Ovary (tissue), 9 donors: ENCODE results near the gene RERE. TPM values are rescaled to one million over a fixed set of nuclear protein-coding genes. Genes with fewer than 3 reads are reported as not detected.

Source experiments
- DNase-seq, 5 donors: peaks; one replicate each; pipeline ENCODE4 v3.0.0-alpha.2; 2019 to 2020
- H3K27ac ChIP-seq, 2 donors: fragments of 200-600 bp; one replicate each; pipeline versions ENCODE4 v1.5.1 to v1.8.0; 2019 to 2022
- H3K27me3 ChIP-seq: fragments of 200-600 bp; one replicate; pipeline ENCODE4 v1.8.0; 2022
- H3K36me3 ChIP-seq: fragments of 200-600 bp; sonication (generic); one replicate; pipeline ENCODE4 v1.5.1; 2019
- H3K4me1 ChIP-seq: one replicate; pipeline ENCODE4 v1.8.1; 2013; ENCODE audit warnings: mild to moderate bottlenecking, moderate library complexity; ENCODE audit not compliant: insufficient read depth
- H3K4me3 ChIP-seq: fragments of 200-600 bp; sonication (generic); one replicate; pipeline ENCODE4 v1.5.1; 2017
- H3K9me3 ChIP-seq, 2 donors: fragments of 200-600 bp in 1 of 2; sonication (generic) in 1 of 2; one replicate each; pipeline versions ENCODE4 v1.5.1 to v1.8.1; 2013 to 2019; ENCODE audit warnings: mild to moderate bottlenecking in 1 of 2, moderate library complexity in 1 of 2
- CTCF ChIP-seq, 3 donors: fragments of 450-650 bp in 2 of 3; fragments of 200-600 bp in 1 of 3; IDR thresholded peaks; one replicate each; pipeline versions ENCODE4 v1.5.1 to v1.8.0; 2016 to 2022; ENCODE audit warnings: antibody characterized with exemption in 3 of 3, mild to moderate bottlenecking in 1 of 3
- EP300 ChIP-seq: sonication (generic); formaldehyde crosslinking; IDR thresholded peaks from one replicate; pipeline ENCODE4 v1.6.1; 2017; ENCODE audit warnings: antibody characterized with exemption
- POLR2A ChIP-seq: fragments of 450-650 bp; IDR thresholded peaks from one replicate; pipeline ENCODE4 v1.6.1; 2017; ENCODE audit warnings: antibody characterized with exemption, mild to moderate bottlenecking, moderate library complexity
- WGBS, 3 donors: extraction: QIAGEN DNeasy Blood & Tissue Kit in 1 of 3; methylation state at CpG; one replicate each; pipeline versions ENCODE4 v1.1.5 to v1.1.7; 2013 to 2017; 5-methylcytosine and 5-hydroxymethylcytosine counted together
- intact Hi-C, 4 donors: fragments of 100-400 bp; cut with DNase I; formaldehyde crosslinking; loops; one replicate each; pipeline versions ENCODE4 v1.11.0 to v1.15.1; 2022 to 2023
- polyA plus RNA-seq, 2 donors: library from polyadenylated mRNA; stranded (reverse); fragments of 200-250 nt in 1 of 2; fragments of 350-450 nt in 1 of 2; fragmentation: Illumina TruSeq in 1 of 2; extraction: RNeasy Lipid Tissue Mini Kit (QIAGEN cat#74804) in 1 of 2; gene quantifications; one replicate each; pipeline ENCODE4 v1.2.3, GENCODE V29; 2013 to 2014
- total RNA-seq, 7 donors: library from RNA; depleted of rRNA in 2 of 7; stranded (reverse); fragments of >200 nt in 2 of 7; fragmentation: NEBNext Ultra II Directional in 3 of 7; extraction: Animal tissue kit (Norgen Biotek cat#: 25700) in 3 of 7; gene quantifications; one replicate each; pipeline versions ENCODE4 v1.1.0 to v1.2.4, GENCODE V29; 2016 to 2023
- donor health status: DM: no; HTN: no; CAD: no; lungs with moderate emphysema.
- donor health status: DM: no; HTN: no; CAD: no.
- donor health status: Bipolar disorder and iron deficiency.
- donor health status: DM: yes; HTN: yes; CAD: no.
- donor health status: DM: no; HTN: no; CAD: no.
- donor health status: DM: yes; HTN: yes; CAD: no.

RERE gene
- total and polyA plus RNA-seq, 9 donors = 36.7 to 119 (median 114) TPM

DNA sequence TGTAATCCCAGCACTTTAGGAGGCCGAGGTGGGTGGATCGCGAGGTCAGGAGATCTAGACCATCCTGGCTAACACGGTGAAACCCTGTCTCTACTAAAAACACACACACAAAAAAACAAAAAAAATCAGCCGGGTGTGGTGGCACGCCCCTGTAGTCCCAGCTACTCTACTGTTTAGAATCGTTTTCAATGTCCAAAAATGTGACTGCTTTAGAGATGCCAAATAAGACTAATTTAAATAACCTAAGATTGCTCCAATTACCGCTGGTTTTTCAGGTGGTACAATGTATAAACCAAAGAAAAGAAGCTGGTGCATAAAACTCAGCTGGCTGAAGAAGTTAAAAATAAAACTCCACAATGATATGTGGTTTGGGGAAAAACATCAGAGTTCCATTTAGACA lies 132.0 kb downstream of the RERE start:
- WGBS, 3 donors = 72 to 85% (median 83%) methylated on average over 8 of the region's 8 CpGs
- Histone ChIP-seq H3K36me3 (no peaks in the 10 kb centered on the region), H3K4me1 (peaks cover 10% of the 10 kb centered on the region)

DNA sequence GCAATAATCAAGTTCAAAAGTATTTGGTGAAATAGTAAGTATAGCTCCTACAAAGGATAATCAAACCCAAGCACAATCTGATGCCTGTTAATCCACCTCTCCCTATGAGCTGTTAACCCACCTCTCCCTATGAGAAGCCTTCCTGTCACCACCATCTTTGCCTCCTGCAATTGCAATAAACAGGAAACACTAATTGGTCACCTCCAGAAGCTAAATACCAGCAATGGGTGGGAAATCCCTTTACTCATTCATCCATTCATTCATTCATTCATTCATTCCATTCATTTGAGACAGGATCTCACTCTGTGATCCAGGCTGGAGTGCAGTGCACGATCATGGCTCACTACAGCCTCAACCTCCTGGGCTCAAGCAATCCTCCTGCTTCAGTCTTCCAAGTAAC lies 132.8 kb downstream of the RERE start:
- no peak for DNase-seq
- WGBS, 3 donors = 97 to 100% (median 100%) methylated on average over 1 of the region's 1 CpG
- TF ChIP-seq CTCF (IDR thresholded peaks at IDR 0.05) (no peak), EP300 (no peak), POLR2A (no peak)
- Histone ChIP-seq H3K4me3 (no peak overlapping the region), H3K27me3 (no peaks in the 10 kb centered on the region), H3K4me1 (peaks cover 11% of the 10 kb centered on the region), H3K27ac (no peak overlapping the region), H3K36me3 (no peaks in the 10 kb centered on the region), H3K9me3 (no peaks in the 10 kb centered on the region)
- intact Hi-C loops = no loop called here

More for the DNA sequence above, 132.0 kb downstream of the RERE start:
- H3K27me3 ChIP-seq = no peaks in the 10 kb centered on the region
- H3K4me3 ChIP-seq = no peak overlapping the region
- TF ChIP-seq POLR2A (no peak), CTCF (IDR thresholded peaks at IDR 0.05) (no peak), EP300 (no peak)
- DNase-seq = no peak
- intact Hi-C loops = no loop called here
- no peaks in the 10 kb centered on the region for H3K9me3 ChIP-seq
- no peak overlapping the region for H3K27ac ChIP-seq

GRCh38 chr1:8682573-8682972 lies 134.9 kb downstream of the RERE start:
- Histone ChIP-seq H3K9me3 (no peaks in the 10 kb centered on the region), H3K27me3 (no peaks in the 10 kb centered on the region), H3K36me3 (no peaks in the 10 kb centered on the region), H3K27ac (no peak overlapping the region), H3K4me3 (no peak overlapping the region), H3K4me1 (peaks cover 9% of the 10 kb centered on the region)
- no peak for TF ChIP-seq CTCF (IDR thresholded peaks at IDR 0.05)
- TF ChIP-seq POLR2A = no peak
- no peak for TF ChIP-seq EP300
- DNase-seq = no peak
- intact Hi-C loops = no loop called here
- 95 to 98% (median 97%) methylated on average over 4 of the region's 4 CpGs for WGBS, 3 donors

- Histone ChIP-seq H3K9me3 (no peaks in the 10 kb centered on the region), H3K4me3 (no peak overlapping the region), H3K36me3 (no peaks in the 10 kb centered on the region), H3K27me3 (no peaks in the 10 kb centered on the region), H3K4me1 (peaks cover 9% of the 10 kb centered on the region), H3K27ac (no peak overlapping the region)
- 92 to 96% (median 95%) methylated on average over 1 of the region's 1 CpG for WGBS, 3 donors
- intact Hi-C loops = no loop called here
- no peak for TF ChIP-seq EP300
- TF ChIP-seq POLR2A = no peak
- TF ChIP-seq CTCF (IDR thresholded peaks at IDR 0.05) = no peak
- no peak for DNase-seq
These were observed 135.5 kb downstream of the RERE start for GRCh38 chr1:8681911-8682310.
